Chondrocyte (in vitro differentiated cells): ENCODE results near the gene LRRC71. TPM values are rescaled to one million over a fixed set of nuclear protein-coding genes. Genes with fewer than 3 reads are reported as not detected.

Experiments used
- DNase-seq: peaks from one replicate; pipeline ENCODE4 v3.0.0; 2021; ENCODE audit warnings: mixed read lengths, low spot score
- H3K27ac Mint-ChIP-seq: one replicate; pipeline ENCODE4 v1.8.0; 2021; ENCODE audit warnings: mild to moderate bottlenecking, moderate library complexity, mixed read lengths; ENCODE audit not compliant: unreplicated experiment
- H3K27me3 Mint-ChIP-seq: 2 replicates; pipeline ENCODE4 v1.8.0; 2021; ENCODE audit warnings: low read depth, mixed read lengths
- H3K36me3 Mint-ChIP-seq: 2 replicates; pipeline ENCODE4 v1.8.0; 2021; ENCODE audit warnings: low read depth, mixed read lengths
- H3K4me1 Mint-ChIP-seq: 2 replicates; pipeline ENCODE4 v1.8.0; 2021; ENCODE audit warnings: low read depth, mild to moderate bottlenecking, mixed read lengths
- H3K4me3 Mint-ChIP-seq: one replicate; pipeline ENCODE4 v1.8.0; 2021; ENCODE audit warnings: mild to moderate bottlenecking, moderate library complexity, mixed read lengths; ENCODE audit not compliant: unreplicated experiment
- H3K9me3 Mint-ChIP-seq: 2 replicates; pipeline ENCODE4 v1.8.0; 2021; ENCODE audit warnings: low read depth, mixed read lengths
- total RNA-seq: library from RNA; stranded (reverse); gene quantifications from 3 replicates; pipeline ENCODE4 v1.2.1, GENCODE V29; 2021
- TF ChIP-seq, protein P1 (sequence below): fragments of 200-600 bp; sonication (generic); IDR thresholded peaks from 2 replicates; pipeline ENCODE4 v1.5.0; 2021; ENCODE audit warnings: antibody characterized with exemption, mild to moderate bottlenecking, moderate library complexity

Gene LRRC71
- total RNA-seq, 1 donor from 2014 or later: not detected

DNA sequence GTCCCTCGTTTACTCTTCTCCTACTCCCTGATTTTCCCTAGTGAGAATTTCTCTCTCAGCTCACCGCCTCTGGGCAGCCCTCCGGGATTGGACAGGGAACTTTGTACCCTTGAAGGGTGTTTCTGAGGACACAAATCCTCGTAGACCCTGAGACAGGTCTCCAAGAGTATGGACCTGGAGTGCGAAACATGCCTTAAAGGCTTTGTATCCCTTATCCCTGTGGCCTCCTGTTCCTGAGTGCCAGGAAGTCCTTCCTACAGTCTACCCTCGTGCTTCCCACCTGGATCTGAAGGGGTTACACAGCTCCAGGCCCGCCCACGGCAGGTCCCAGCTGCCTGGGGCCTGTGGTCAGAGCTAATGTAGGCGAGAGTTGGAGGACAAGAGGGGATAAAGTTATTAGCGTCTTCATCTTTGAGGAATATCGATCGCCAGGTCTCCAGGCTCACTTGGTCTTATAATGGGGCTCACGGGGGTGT lies 34.5 kb upstream of the LRRC71 start:
- no peak overlapping the region for H3K4me3 Mint-ChIP-seq
- H3K4me1 Mint-ChIP-seq: no peaks in the 10 kb centered on the region
- TF ChIP-seq, protein P1, sequence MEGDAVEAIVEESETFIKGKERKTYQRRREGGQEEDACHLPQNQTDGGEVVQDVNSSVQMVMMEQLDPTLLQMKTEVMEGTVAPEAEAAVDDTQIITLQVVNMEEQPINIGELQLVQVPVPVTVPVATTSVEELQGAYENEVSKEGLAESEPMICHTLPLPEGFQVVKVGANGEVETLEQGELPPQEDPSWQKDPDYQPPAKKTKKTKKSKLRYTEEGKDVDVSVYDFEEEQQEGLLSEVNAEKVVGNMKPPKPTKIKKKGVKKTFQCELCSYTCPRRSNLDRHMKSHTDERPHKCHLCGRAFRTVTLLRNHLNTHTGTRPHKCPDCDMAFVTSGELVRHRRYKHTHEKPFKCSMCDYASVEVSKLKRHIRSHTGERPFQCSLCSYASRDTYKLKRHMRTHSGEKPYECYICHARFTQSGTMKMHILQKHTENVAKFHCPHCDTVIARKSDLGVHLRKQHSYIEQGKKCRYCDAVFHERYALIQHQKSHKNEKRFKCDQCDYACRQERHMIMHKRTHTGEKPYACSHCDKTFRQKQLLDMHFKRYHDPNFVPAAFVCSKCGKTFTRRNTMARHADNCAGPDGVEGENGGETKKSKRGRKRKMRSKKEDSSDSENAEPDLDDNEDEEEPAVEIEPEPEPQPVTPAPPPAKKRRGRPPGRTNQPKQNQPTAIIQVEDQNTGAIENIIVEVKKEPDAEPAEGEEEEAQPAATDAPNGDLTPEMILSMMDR: no peak
- peaks cover 38% of the 10 kb centered on the region for H3K27me3 Mint-ChIP-seq
- H3K36me3 Mint-ChIP-seq: no peaks in the 10 kb centered on the region
- no peak overlapping the region for H3K27ac Mint-ChIP-seq
- DNase-seq: no peak
- H3K9me3 Mint-ChIP-seq: no peaks in the 10 kb centered on the region

DNA sequence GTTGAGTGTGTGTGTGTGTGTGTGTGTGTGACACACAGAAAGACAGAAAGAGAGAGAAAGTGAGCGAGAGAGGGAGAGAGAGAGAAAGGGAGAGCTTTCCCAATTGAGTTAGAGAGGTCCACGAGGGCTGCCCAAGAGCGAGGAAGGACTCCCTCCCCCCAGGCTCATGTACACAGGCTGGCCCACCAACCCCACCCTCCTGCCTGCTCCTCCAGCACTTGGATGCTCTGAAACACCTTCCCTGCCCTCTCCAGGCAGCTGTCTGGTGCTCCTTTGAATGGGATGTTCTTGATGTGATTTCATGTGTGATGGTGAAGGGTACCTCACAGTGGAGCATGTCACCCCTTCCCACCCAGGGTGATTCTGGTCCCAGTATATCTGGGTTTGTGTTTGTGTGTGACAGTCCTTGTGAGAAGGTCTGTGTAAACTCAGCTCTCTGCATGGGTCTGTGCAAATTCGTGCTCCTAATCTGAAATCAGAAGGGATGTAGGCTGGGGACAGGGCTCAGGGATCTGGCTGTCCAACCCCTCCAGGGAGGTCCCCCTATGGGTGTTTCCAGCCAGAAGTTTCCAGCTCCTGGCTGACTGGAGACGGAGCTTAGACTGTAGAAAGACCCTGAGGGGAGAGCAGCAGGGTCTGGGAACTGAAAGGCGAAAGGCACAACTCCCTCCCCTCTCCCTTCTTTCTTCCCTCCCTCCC lies 33.7 kb upstream of the LRRC71 start:
- no peak for DNase-seq
- H3K27ac Mint-ChIP-seq: no peak overlapping the region
- H3K27me3 Mint-ChIP-seq: peaks cover 34% of the 10 kb centered on the region
- H3K9me3 Mint-ChIP-seq: no peaks in the 10 kb centered on the region
- no peak overlapping the region for H3K4me3 Mint-ChIP-seq
- H3K4me1 Mint-ChIP-seq: no peaks in the 10 kb centered on the region
- no peaks in the 10 kb centered on the region for H3K36me3 Mint-ChIP-seq
- TF ChIP-seq, protein P1: no peak

DNA sequence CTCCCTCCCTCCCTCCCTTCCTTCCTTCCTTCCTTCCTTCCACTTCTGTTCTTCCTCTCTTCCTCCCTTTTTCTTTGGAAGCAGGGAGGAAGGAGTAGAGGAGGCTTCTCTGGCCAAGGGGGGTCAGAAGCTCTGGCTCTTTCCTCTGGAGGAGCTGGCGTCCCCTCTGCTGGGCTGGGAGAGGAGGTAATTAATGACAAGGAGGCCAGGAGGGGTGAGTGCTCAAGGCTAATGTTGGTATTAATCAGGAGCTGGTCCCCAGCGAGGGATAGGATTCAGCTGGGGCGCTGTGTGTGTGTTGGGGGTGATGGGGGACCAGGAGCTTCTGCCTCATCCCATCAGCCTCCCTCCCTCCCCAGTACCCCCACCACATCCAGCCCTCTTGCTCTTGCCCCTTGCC lies 33.1 kb upstream of the LRRC71 start:
- Mint-ChIP-seq H3K36me3 (no peaks in the 10 kb centered on the region), H3K27ac (no peak overlapping the region), H3K4me1 (no peaks in the 10 kb centered on the region), H3K4me3 (no peak overlapping the region), H3K9me3 (no peaks in the 10 kb centered on the region), H3K27me3 (peaks cover 28% of the 10 kb centered on the region)
- DNase-seq: no peak
- TF ChIP-seq, protein P1: no peak

DNA sequence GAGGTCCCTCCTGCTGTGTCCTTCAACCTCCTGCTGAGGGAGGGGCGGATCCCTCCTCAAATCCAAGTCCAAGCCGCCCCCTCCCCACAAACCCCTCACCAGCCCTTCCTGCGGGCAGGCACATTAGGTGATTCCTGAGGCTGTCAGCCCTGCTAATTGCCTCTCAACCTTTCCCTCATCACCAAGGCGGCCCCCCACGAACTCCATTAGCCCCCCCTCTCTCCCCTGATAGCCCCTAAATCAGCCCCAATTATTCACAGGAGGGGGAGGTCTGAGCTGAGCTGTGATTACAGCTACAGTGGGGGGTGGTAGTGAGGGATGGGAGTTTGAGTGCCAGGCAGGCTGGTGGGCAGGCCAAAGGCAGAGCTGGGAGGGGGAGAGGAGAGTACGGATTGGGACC lies 32.7 kb upstream of the LRRC71 start:
- peaks cover 24% of the 10 kb centered on the region for H3K27me3 Mint-ChIP-seq
- no peak overlapping the region for H3K4me3 Mint-ChIP-seq
- H3K27ac Mint-ChIP-seq: no peak overlapping the region
- no peaks in the 10 kb centered on the region for H3K36me3 Mint-ChIP-seq
- TF ChIP-seq, protein P1: no peak
- H3K4me1 Mint-ChIP-seq: no peaks in the 10 kb centered on the region
- no peak for DNase-seq
- no peaks in the 10 kb centered on the region for H3K9me3 Mint-ChIP-seq

DNA sequence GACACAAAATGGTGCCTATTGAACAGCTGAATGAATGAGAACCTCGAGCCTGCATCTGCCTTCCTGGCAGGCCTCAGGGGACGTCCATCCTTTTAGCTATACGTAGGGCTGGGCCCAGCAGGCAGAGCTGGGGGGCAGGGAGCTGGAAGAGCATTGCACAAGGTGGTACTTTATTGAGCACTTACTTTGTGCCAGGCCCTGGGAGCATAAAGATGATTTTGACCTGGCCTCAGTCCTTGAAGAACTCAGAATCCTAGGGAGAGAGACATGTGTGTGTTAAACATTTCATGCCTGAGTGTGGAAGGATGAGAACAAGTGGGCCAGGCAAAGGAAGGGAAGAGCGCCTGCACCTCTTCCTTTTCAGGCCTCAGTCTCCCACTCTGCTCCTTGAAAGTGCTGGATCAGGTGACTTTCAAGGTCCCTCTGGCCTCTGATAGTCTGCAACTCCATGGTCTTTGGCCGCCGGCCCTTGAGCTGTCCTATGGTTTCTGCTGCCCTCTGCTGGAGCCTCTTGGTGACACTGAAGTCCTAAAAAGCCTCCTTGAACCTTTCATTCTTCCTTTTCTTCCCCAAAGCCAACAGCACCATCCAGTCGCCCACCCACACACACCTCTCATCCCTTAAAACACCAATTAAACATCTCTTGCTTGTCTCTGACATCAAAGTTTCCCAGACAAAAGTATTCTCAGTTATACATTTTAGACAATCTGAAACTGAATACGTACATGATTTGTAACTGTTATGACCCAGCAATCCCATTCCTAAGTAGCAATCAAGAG lies 30.4 kb upstream of the LRRC71 start:
- H3K9me3 Mint-ChIP-seq: no peaks in the 10 kb centered on the region
- no peak overlapping the region for H3K4me3 Mint-ChIP-seq
- H3K4me1 Mint-ChIP-seq: peaks cover 17% of the 10 kb centered on the region
- DNase-seq: no peak
- peaks cover 8% of the 10 kb centered on the region for H3K27me3 Mint-ChIP-seq
- TF ChIP-seq, protein P1: peak; percentile 92
- no peaks in the 10 kb centered on the region for H3K36me3 Mint-ChIP-seq
- no peak overlapping the region for H3K27ac Mint-ChIP-seq
